Esophagus muscularis mucosa (tissue), 3 donors: ENCODE measurements around the gene TNFRSF1A.

Experiments used
- POLR2AphosphoS5 ChIP-seq, 2 donors: sonication (generic); formaldehyde crosslinking; IDR thresholded peaks; one replicate each; pipeline ENCODE4 v1.6.1; 2017; ENCODE audit warnings: antibody characterized with exemption in 2 of 2
- TF ChIP-seq, protein P1 (sequence below), 3 experiments: fragments of 200-600 bp in 2 of 3; fragments of 450-650 bp in 1 of 3; sonication (generic) in 2 of 3; IDR thresholded peaks; one replicate each; pipeline ENCODE4 v1.5.1; 2017 to 2019; ENCODE audit warnings: antibody characterized with exemption in 3 of 3, mild to moderate bottlenecking in 2 of 3, moderate library complexity in 1 of 3

DNA sequence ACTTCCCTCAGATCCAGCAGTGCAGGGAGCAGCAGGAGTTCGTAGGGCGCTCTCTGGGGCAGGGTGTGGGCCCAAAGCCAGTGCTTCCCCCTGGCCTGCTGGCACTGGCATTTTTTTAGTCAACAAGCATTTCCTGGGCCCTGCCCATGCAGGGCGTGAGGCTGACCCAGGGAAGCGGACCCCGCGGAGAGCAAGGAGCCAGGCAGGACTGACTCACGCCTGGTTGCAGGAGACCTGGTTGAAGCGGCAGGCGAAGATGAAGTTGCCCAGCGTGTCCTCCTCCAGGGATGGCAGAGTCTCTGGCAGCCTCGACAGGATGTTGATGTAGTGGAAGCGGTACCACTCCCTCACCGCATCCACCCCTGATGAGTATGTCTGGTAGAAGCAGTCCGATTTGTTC is 20.0 kb upstream of the TNFRSF1A start:
- TF ChIP-seq, protein P1, sequence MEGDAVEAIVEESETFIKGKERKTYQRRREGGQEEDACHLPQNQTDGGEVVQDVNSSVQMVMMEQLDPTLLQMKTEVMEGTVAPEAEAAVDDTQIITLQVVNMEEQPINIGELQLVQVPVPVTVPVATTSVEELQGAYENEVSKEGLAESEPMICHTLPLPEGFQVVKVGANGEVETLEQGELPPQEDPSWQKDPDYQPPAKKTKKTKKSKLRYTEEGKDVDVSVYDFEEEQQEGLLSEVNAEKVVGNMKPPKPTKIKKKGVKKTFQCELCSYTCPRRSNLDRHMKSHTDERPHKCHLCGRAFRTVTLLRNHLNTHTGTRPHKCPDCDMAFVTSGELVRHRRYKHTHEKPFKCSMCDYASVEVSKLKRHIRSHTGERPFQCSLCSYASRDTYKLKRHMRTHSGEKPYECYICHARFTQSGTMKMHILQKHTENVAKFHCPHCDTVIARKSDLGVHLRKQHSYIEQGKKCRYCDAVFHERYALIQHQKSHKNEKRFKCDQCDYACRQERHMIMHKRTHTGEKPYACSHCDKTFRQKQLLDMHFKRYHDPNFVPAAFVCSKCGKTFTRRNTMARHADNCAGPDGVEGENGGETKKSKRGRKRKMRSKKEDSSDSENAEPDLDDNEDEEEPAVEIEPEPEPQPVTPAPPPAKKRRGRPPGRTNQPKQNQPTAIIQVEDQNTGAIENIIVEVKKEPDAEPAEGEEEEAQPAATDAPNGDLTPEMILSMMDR (IDR thresholded peaks at IDR 0.05) = no peak
- peak in 1 of 2 donors; percentile 29 for TF ChIP-seq POLR2AphosphoS5 (IDR thresholded peaks at IDR 0.05)
